OCI-LY3 (cell line): Measurements from ENCODE around the gene PACS2.
"Not testable (repeated sequence)": the region's sequence is repeated elsewhere in the genome, so short reads cannot be mapped to it uniquely, and the experiment has no call there.

Source experiments
- H2AFZ ChIP-seq: fragments of 200-600, 300-600 bp; shearing (Covaris generic); 2 replicates; pipeline ENCODE4 v1.6.0; 2014; ENCODE audit warnings: antibody characterized with exemption, low read depth, low read length
- H3K27ac ChIP-seq: fragments of 200-600, 300-600 bp; sonication (generic); 2 replicates; pipeline ENCODE4 v1.5.1; 2014; ENCODE audit warnings: mild to moderate bottlenecking, low read length, moderate library complexity, mixed read lengths
- H3K27me3 ChIP-seq: fragments of 200-600, 300-600 bp; sonication (generic); 2 replicates; pipeline ENCODE4 v1.6.1; 2014; ENCODE audit warnings: low read depth, low read length, mixed read lengths
- H3K36me3 ChIP-seq: fragments of 200-600, 300-600 bp; sonication (generic); replicated peaks from 2 replicates; pipeline ENCODE3; 2014; ENCODE audit warnings: low read depth, low read length, mixed read lengths
- H3K4me1 ChIP-seq: fragments of 300-600, 200-600 bp; sonication (generic); 2 replicates; pipeline ENCODE4 v1.6.1; 2014; ENCODE audit warnings: low read length, mixed read lengths
- H3K4me2 ChIP-seq: fragments of 200-600, 300-600 bp; sonication (generic); 2 replicates; pipeline ENCODE4 v1.6.1; 2014; ENCODE audit warnings: low read length, mixed read lengths
- H3K4me3 ChIP-seq: fragments of 300-600, 200-600 bp; sonication (generic); 2 replicates; pipeline ENCODE4 v1.5.1; 2014; ENCODE audit warnings: antibody characterized with exemption, mild to moderate bottlenecking, low read length, moderate library complexity
- H3K79me2 ChIP-seq: fragments of 300-600, 200-600 bp; shearing (Covaris generic); 2 replicates; pipeline ENCODE4 v1.6.1; 2014; ENCODE audit warnings: mild to moderate bottlenecking, low read length, mixed read lengths
- H3K9ac ChIP-seq: fragments of 300-600, 200-600 bp; shearing (Covaris generic); 2 replicates; pipeline ENCODE4 v1.6.0; 2014; ENCODE audit warnings: mild to moderate bottlenecking, low read length, moderate library complexity
- H3K9me3 ChIP-seq: fragments of 200-600, 300-600 bp; shearing (Covaris generic); 2 replicates; pipeline ENCODE4 v1.6.1; 2014; ENCODE audit warnings: low read length, mixed read lengths; ENCODE audit not compliant: insufficient read depth
- H4K20me1 ChIP-seq: fragments of 200-600, 300-600 bp; sonication (generic); 2 replicates; pipeline ENCODE4 v1.6.1; 2016; ENCODE audit warnings: low read length, mixed read lengths; ENCODE audit not compliant: insufficient read depth
- EZH2phosphoT487 ChIP-seq: fragments of 200-600 bp; shearing (Covaris generic); IDR thresholded peaks from 2 replicates; pipeline ENCODE4 v1.6.1; 2018; ENCODE audit warnings: antibody characterized with exemption, mixed run types, low read depth
- TF ChIP-seq, protein P1 (sequence below): fragments of 200-600, 300-600 bp; sonication (generic); IDR thresholded peaks from 2 replicates; pipeline ENCODE4 v1.5.1; 2014; ENCODE audit warnings: antibody characterized with exemption, low read length, low read depth

PACS2 gene

DNA sequence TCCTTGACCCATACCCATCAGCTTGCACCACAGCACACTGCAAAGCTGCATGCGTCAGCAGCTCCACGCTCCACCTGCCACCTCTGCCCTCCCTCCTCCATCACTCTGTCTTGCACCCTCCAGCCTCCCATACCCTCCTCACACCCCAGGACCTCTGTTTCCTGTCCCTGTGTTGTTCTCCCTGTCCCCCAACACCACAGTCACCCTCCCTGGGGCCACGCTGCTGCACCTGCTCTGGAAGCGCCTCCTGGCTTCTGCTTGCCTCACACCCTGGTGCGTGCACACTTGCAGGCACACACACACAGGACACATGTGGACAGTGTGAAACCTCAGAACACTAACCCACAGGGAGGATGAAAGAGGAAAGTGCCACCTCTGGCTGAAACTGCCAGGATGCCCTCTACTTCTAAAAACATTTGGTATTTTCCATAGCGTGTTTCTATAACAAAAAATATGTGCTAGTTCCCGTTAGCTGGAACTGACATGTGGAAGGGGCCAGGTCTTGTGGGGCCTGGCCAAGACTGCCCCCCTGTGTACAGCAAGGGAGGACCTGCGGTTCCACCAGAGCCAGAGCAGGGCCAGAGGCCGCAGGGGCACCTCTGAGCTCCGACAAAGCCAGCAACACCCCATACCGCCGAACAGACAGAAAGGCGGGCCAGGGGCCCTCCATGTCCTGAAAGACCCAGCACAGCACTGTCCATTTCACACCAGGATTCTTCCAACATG lies 23.8 kb upstream of the PACS2 start:
- Histone ChIP-seq H3K9me3 (no peaks in the 10 kb centered on the region), H3K27ac (no peak overlapping the region), H3K4me1 (no peaks in the 10 kb centered on the region; the same call in 1 of the 2 replicates), H3K4me3 (no peak overlapping the region), H3K4me2 (no peak overlapping the region), H3K36me3 (no peaks in the 10 kb centered on the region), H2AFZ (no peak overlapping the region), H3K79me2 (peaks cover 56% of the 10 kb centered on the region), H3K9ac (no peak overlapping the region), H3K27me3 (no peaks in the 10 kb centered on the region), H4K20me1 (peaks cover 36% of the 10 kb centered on the region)
- no peak for TF ChIP-seq EZH2phosphoT487
- TF ChIP-seq, protein P1, sequence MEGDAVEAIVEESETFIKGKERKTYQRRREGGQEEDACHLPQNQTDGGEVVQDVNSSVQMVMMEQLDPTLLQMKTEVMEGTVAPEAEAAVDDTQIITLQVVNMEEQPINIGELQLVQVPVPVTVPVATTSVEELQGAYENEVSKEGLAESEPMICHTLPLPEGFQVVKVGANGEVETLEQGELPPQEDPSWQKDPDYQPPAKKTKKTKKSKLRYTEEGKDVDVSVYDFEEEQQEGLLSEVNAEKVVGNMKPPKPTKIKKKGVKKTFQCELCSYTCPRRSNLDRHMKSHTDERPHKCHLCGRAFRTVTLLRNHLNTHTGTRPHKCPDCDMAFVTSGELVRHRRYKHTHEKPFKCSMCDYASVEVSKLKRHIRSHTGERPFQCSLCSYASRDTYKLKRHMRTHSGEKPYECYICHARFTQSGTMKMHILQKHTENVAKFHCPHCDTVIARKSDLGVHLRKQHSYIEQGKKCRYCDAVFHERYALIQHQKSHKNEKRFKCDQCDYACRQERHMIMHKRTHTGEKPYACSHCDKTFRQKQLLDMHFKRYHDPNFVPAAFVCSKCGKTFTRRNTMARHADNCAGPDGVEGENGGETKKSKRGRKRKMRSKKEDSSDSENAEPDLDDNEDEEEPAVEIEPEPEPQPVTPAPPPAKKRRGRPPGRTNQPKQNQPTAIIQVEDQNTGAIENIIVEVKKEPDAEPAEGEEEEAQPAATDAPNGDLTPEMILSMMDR = no peak

DNA sequence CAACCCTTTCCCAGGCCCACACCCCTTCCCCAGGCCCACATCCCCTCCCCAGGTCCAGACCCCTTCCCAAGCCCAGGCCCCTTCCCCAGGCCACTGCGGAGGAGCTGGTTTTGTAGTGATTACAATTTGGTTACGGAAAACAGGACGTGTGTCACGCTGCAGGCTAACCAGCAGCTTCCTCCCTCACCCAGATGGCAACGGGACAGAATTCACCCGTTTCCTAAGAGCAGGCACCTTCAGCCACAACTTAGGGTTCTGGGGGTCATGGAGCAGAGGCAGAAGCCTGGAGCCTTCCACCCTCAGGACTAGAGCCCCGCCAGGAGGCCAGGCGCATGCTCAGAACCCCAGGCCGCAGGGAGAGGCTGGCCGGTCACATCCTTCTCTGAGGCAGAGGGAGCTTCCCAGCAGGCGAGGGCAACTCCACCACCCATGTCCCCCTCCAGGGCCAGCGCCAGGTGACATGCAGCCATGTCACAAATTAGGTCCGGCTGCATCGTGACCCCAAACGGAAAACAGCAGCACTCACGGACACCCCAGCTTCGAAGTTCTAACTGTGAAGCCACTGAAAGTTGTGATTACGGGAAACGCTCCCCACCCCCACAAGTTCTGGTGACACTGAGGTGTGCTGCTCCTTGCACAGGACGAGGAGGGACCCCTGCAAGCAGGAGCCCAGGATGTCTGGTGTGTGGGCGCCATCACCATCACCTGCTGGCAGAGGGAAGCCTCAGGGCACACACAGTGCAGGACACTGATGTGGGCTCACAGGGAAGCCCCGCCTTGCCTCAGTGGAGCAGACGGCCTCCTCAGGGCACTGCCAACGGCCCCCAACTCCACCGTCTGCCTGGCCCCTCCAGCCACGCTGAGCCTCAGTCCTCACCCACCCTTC lies 21.5 kb upstream of the PACS2 start:
- Histone ChIP-seq H3K36me3 (no peaks in the 10 kb centered on the region), H4K20me1 (peaks cover 28% of the 10 kb centered on the region), H3K27me3 (no peaks in the 10 kb centered on the region), H3K79me2 (peaks cover 76% of the 10 kb centered on the region), H3K9ac (no peak overlapping the region), H3K4me3 (no peak overlapping the region), H3K4me1 (no peaks in the 10 kb centered on the region; the same call in 1 of the 2 replicates), H3K4me2 (no peak overlapping the region), H2AFZ (no peak overlapping the region), H3K27ac (no peak overlapping the region), H3K9me3 (no peaks in the 10 kb centered on the region)
- no peak for TF ChIP-seq EZH2phosphoT487
- TF ChIP-seq, protein P1 = no peak

DNA sequence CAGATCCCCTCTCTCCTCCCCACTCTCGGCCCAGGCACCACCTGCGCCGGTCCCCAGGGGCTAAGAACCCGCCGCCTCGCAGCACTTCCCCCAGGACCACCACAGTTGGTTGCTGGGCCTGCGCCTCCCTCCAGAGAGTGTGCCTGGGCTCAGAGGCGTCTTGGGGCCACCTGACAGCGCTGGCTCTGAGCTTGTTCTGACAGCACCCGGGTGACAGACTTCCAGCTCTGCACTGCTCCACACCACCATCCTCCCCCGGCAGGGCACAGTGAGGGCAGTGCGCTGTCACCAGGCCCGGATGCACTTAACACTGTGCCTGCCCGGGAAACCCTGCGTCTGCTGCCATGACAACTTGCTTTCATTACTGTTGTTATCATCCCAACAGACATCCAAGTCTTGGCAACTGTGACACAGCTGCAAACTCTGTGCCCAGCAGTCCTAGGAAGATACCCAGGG lies 20.4 kb upstream of the PACS2 start:
- H4K20me1 ChIP-seq = peaks cover 28% of the 10 kb centered on the region
- TF ChIP-seq, protein P1 = no peak
- TF ChIP-seq EZH2phosphoT487 = no peak
- no peak overlapping the region for H3K27ac ChIP-seq
- H3K27me3 ChIP-seq = no peaks in the 10 kb centered on the region
- H3K4me3 ChIP-seq = no peak overlapping the region
- no peaks in the 10 kb centered on the region for H3K9me3 ChIP-seq
- peaks cover 85% of the 10 kb centered on the region for H3K79me2 ChIP-seq
- no peak overlapping the region for H3K9ac ChIP-seq
- peaks cover under 1% of the 10 kb centered on the region; the same call in 1 of the 2 replicates for H3K4me1 ChIP-seq
- no peak overlapping the region for H2AFZ ChIP-seq
- H3K4me2 ChIP-seq = no peak overlapping the region
- no peaks in the 10 kb centered on the region for H3K36me3 ChIP-seq

DNA sequence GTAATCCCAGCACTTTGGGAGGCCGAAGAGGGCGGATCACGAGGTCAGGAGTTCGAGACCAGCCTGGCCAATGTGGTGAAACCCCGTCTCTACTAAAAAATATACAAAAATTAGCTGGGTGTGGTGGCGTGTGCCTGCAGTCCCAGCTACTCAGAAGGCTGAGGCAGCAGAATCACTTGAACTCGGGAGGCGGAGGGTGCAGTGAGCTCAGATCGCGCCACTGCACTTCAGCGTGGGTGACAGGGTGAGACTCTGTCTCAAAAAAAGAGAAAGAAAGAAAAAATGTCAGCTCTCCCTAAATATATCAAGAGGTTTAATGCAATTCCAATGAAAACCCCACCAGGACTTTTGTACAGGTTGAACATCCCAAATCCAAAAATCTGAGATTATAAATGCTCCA lies 17.2 kb upstream of the PACS2 start:
- Histone ChIP-seq H4K20me1 (peaks cover 22% of the 10 kb centered on the region), H3K79me2 (peaks cover 79% of the 10 kb centered on the region)
- H3K36me3 ChIP-seq, H3K27ac ChIP-seq, H3K9me3 ChIP-seq, H3K9ac ChIP-seq, H3K27me3 ChIP-seq, H3K4me3 ChIP-seq, H3K4me2 ChIP-seq, H3K4me1 ChIP-seq, H2AFZ ChIP-seq: not testable (repeated sequence)
